Fibroblast of skin of back (primary cell): ENCODE measurements around the gene NEUROG1. TPM values are rescaled to one million over a fixed set of nuclear protein-coding genes. Genes with fewer than 3 reads are reported as not detected.

Experiments used
- DNase-seq: peaks from one replicate; pipeline ENCODE4 v3.0.0-alpha.2; 2013
- polyA plus RNA-seq, 2 experiments: library from polyadenylated mRNA; unstranded; fragments of 120-200 nt; gene quantifications; one replicate each; pipeline ENCODE4 v1.2.1, GENCODE V29; 2013; ENCODE audit not compliant: insufficient read length in 2 of 2

NEUROG1 gene, protein sequence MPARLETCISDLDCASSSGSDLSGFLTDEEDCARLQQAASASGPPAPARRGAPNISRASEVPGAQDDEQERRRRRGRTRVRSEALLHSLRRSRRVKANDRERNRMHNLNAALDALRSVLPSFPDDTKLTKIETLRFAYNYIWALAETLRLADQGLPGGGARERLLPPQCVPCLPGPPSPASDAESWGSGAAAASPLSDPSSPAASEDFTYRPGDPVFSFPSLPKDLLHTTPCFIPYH
- polyA plus RNA-seq (2013, experiment 1 of 2; ENCODE audit: insufficient read length) = not detected
- not detected for polyA plus RNA-seq (2013, experiment 2 of 2; ENCODE audit: insufficient read length)

DNA sequence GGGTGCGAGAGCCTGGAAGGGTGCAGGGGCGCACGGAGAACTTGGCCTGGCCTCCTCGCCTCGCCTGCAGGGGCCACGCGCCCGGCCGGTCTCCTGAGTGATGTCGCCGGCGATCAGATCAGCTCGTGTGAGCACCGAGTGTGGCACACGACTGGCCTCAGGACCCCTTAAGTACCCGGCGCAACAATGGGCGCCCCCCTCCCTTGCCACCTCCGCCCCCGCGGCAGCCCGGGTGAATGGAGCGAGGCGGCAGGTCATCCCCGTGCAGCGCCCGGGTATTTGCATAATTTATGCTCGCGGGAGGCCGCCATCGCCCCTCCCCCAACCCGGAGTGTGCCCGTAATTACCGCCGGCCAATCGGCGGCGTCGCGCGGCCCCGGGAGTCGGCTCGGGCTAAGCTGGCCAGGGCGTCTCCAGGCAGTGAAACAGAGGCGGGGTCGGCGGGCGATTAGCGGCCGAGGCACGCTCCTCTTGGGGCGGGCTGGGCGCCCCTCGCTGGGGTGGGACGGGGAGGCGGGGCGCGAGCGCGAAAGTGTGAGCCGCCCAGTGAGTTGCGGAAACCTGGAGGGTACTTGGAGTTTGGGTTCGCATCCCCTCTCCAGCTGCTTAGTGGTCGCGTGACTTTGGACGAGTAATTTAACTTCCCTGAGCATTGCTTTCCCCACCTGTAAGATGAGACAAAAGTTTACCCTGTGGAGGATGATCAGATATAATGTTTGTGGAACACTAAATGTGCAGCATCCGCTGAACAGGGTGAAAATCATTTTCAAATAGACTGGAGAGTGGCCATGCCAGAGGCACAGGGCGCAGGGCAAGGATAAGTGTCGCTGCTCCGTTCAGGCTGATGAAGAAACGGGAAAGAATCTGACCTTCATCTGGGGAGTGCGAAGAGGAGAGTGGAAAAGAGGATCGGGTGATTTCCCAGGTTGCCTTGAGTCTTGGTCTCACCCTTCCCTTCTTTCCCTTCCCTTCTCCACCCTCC, at the start of gene NEUROG1:
NEUROG1 (minus strand) TSS at position 145 of the 982 bp plus-strand sequence. CDS start 274 bp downstream, outside the sequence.
- DNase-seq = no peak

DNA sequence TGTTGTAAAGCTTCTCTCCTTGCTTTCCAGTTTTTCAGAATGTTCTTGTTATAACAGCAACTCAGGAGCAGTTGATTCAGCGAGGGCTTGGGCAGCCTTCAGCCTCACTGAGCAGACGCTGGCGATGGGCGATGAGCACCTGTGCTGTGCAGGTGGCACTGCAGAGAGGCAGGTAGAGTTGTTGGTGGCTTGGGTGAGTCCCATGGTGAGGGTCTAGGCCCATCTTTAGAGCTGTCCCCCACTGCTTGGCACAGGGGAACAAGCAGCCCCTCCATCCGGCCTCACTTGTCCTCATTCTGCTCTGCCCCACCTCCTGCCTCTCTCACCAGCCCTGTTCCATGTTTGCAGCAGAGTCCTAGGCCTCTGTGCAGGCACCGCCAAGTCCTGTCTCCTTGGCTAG, 49.2 kb upstream of the NEUROG1 start:
- DNase-seq = no peak

DNA sequence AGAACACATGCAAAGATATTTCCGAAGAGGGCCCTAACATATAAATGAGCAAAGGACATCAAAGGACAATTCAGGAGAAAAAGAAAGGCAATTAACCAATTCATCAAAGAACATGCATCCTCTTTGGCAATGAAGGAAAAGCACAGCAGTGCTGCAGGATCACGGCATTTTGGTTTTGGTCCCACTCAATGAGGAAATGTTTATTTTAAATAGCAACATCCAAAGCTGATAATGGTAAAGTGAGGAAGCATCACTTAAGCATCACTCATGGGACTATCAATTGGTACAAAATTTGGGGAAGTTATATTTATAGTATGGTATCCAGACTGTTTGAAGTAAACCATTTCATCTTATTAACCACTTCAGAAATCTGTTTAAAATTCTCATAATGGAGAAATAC, 48.5 kb upstream of the NEUROG1 start:
- no peak for DNase-seq

DNA sequence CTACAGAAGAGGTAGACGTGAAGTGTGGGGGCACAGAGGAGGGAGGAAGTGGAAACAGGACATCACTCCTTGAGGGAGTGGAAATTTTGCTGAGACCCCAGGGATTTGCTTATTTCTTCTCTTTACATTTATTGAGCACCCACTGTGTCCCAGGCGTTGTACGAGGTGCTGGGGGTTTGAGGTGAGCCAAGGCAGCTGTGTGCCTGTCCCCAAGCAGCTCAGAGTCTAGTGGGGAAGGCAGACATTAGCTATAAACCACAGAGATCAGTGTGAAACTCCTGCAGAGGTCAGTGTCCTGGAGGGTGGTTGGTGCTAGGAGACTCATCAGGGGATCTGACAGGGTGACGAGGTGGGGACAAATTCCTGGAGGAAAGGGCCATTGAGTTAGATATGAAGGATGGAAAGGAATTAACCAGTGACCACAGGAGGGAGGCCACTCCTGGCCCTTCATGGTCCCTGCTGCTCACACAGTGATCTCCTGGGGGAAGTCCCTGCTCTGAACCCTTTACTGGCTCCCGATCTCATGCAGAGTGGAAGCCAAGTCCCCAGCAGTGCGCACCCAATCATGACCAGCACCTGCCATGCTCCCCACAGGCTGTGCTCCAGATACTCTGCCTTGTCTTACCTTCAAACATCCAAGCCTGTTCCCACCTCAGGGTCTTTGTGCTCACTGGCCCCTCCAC, 46.5 kb upstream of the NEUROG1 start:
- DNase-seq = no peak

DNA sequence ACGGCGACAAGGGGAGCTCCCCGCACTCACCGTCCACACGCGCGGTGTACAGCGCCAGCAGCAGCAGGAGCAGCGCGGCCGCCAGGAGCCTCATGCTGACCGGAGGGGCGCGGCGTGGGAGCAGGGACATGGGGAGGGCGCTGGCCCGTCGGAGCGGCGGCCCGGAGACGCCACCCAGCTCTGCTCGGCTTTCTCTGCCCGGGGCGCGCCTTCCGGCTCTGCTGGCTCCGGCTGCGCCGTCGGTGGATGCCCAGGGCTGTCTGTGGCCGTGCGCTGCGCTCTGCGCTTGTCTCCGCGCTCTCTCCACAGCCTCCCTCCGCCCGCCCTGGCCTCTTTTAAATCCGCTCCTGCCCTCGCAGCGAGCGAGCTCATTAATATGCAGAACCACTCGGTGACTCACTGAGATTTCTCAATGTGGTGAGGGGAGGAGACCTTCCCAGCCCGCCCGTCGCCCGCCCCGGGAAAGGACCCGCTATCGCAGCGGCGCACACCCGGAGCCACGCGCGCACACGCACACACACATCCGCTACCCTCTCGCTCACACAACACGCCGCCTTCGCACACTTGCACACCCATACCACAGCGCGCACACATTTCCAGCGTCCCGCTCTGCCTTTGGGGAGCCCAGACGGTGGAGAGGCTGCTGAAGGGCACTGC, 43.0 kb upstream of the NEUROG1 start, which contains the start of gene CXCL14:
CXCL14 (minus strand) TSS at position 307 of the 657 bp plus-strand sequence; CDS start at position 94, 213 bp downstream.
- DNase-seq = peak; percentile 80

DNA sequence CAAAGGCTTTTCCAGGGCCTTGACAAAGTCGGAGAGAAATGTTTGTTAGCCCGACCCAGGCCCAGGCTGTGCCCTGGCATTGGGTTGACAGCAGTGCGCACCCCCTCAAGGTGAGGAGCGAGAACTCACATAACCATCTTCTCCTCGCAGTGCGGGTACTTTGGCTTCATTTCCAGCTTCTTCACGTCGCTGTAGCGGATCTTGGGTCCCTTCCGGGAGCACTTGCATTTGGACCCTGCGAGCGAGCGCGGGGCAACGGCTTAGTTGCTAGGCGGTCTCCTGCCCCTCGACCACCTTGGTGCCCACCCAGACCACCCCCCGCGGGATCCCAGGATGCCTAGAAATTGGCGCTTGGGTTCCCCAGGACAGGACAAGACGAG, 42.5 kb upstream of the NEUROG1 start:
- DNase-seq = no peak

DNA sequence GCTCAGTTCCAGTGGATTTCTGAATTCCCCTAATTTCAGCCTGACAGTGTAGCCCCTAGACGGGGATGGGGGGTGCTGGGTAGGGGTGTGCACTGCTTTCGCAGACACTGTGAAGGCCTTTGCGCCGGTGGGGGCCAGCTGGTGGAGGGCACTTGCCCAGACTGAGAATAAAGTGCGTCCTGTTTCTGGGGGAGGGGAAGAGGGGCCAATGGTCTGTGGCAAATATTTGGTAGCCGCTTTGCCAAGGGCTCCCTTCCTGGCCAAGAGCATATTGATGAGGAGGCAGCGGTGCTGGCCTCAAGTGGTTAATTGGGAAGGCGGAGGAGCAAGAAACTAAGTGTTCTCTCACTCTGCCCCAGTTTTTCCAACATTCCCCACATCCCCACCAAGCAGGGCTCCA, 41.7 kb upstream of the NEUROG1 start:
- no peak for DNase-seq

DNA sequence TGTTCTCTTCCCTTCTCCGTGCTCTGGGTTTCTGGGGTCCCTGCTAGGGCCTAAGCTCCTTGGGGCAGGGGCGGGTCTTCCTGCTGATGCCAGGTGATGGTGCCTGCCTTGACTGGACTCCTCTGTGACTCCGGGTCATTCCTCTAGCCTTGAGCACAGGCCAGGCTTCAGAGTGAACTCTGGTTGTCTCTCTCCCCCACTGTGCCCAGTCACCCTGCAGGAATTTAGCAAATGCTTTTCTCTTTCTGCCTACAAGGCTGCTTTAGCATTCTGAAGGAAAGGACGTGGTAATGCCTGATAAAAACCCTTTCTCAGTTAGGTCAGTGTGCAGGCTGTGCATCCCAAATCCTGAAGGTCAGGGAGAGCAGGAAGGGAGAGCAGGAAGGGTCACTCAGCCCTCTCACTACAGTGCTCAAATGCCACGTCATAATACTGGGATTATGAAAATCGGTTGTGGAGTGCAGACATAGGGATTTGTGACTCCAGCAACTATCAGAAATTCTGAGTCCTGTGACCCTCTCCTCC, 40.4 kb upstream of the NEUROG1 start:
- DNase-seq = peak; percentile 81

DNA sequence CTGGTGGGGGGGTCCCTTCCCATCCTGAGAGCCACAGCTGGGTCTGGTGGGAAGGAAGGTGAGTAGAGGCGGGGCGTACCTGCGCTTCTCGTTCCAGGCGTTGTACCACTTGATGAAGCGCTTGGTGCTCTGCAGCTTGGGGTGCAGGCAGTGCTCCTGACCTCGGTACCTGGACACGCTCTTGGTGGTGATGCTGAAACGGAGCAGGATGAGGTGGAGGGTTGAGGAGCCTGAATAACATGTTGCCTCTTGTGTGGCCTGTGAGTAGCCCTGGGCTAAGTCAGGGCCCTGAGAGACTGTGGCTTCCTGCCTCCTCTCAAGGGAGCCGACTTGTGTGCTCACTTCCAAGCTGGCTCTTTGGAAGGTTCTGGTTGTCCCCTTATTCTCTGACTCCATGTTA, 38.7 kb upstream of the NEUROG1 start:
- DNase-seq = no peak

DNA sequence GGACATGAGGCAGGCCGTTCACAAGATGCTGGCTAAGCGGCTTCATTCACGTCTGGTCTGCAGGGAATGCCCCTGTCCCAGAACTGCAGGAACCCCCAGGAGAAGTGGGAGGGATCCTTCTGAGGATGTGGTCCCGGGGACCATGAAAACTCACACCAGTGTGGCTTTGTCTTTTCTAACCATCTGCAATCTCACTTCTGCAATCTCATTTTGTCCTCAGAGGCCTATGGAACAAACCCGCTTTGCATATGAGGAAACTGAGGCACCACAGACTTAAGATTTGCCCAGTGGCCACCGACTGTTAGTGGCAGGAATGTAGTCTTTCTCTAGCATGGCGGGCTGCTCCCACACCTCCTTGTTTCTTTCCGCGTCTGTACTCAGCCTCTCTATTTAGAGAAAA, 36.1 kb upstream of the NEUROG1 start:
- DNase-seq = no peak

DNA sequence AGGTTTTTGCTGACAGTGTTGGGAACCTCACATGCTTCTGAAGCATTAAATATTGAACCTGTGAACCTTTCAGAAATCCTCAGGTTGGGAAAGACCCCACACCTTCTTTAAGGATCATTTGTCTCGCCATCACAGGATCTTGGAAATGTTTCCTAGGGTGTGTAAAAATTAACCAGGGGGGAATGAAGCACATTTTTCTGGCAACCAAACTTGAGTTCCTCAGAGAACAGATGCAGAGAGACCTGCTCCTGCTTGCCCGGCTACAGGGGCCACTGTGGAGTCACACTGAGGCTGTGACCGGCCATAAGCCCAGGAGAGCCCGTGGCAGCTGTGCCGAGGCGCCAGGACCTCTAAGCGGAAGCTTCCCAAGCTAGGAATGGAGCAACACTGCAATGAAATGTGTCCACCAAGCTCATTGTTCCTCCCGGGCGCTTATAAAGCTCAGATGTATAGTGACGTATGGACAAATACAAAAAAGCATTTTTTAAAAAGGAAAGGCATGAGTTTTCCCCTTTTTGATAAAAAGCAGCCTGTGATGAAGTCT, 35.4 kb upstream of the NEUROG1 start:
- DNase-seq = no peak

DNA sequence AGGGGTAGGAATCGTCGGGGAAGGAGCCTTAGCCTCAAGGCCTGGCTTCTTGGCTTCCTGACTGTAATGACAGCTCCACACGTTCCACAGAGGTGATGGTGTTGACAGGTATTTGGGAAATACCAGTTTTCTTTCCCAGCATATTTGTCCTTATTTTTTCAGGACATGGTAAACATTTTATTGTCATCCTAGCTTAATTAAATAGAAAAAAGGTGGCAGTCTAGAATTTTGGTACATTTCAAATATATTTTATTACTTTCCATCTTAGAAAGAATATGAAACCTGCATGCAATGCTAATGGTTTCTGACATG, 34.6 kb upstream of the NEUROG1 start:
- no peak for DNase-seq

DNA sequence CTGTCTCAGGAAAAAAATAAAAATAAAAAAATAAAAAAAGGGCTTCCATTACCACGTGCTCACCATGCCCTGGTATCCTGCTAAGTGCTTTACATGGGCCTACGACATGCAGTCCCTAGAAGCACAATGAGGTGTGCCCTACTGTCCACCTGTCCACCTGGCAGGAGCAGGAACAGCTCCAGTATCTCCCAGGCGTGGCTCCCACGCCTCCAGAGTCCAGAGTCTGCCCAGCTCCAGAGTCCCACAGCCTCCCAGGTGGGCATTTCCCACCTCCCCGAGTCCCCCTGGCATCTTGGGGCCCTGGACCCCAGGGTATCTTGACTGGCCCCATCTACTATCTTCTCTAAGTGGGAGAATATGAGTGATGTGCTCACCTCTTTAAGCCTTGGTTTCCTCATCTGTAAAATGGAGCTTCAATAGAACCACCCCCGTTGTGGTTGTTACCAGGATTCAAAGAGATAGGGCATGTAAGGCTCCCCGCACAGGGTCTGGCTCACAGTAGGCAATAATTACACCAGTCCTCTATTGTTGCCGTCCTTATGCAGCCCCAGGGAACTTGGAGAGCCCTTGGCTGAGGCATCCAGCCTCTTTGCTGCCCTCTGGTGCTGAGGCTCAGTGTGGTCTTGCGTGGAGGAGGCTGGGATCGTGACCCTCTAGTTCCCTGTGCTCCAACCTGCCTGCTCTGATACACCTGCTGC, 34.1 kb upstream of the NEUROG1 start:
- DNase-seq = peak; percentile 36

DNA sequence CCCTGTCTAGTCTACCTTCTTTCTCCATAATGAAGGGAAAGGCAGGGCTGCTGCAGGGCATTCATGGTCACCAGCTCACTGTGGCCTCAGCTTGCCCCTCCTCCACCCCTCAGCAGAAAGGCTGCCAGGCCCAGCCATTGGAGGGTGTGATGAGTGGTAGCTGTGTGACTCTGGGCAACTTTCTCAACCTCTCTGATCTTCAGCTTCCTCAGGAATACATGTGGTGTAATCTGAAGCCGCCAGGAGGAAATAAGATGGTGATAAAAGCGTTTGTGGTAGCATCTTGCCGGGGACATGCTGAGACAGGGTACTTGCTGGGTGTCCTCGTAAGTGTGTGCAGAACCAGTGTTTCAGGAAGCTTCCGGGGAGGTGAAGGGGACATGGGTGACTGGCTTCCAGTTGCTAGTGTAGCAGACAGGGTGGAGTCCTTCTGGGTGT, 33.2 kb upstream of the NEUROG1 start:
- no peak for DNase-seq

DNA sequence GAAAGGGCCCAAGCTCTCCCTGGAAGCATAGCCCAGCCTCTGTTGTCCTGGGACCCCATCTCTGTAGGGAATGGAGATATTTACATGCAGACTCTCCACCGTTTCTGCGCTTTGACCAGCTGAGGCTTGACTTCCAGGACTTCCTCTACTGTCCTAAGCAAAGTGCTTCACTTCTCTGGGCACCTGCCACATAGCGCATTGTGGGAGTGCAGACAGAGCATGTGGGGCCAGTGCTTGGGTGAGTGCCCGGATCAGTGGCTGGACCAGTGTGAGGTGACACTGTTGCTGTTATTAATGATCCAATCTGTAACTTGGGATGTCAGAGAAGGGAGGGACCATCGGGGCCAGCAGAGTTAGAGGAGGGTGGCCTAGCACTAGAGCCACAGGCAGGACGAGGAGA, 32.5 kb upstream of the NEUROG1 start:
- DNase-seq = no peak

DNA sequence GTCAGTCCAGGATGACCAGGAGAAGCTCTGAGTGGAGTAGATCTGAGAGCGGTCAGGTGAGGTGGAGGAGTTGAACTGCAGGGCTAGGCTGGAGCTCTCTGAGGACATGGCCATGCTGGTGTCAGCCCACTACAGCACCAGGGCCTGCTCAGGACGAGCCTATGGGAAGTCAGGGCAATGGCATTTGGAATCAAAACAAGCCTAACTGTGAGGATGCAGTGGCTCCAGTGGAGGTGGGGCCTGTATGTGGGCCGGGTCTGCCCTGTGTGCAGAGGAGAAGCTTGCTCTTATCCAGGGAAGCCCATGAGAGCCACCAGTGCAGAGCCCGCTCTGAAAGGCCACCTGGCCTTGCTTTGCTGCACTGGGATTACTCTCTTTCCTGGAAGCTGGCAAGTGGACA, 31.9 kb upstream of the NEUROG1 start:
- DNase-seq = peak; percentile 71

DNA sequence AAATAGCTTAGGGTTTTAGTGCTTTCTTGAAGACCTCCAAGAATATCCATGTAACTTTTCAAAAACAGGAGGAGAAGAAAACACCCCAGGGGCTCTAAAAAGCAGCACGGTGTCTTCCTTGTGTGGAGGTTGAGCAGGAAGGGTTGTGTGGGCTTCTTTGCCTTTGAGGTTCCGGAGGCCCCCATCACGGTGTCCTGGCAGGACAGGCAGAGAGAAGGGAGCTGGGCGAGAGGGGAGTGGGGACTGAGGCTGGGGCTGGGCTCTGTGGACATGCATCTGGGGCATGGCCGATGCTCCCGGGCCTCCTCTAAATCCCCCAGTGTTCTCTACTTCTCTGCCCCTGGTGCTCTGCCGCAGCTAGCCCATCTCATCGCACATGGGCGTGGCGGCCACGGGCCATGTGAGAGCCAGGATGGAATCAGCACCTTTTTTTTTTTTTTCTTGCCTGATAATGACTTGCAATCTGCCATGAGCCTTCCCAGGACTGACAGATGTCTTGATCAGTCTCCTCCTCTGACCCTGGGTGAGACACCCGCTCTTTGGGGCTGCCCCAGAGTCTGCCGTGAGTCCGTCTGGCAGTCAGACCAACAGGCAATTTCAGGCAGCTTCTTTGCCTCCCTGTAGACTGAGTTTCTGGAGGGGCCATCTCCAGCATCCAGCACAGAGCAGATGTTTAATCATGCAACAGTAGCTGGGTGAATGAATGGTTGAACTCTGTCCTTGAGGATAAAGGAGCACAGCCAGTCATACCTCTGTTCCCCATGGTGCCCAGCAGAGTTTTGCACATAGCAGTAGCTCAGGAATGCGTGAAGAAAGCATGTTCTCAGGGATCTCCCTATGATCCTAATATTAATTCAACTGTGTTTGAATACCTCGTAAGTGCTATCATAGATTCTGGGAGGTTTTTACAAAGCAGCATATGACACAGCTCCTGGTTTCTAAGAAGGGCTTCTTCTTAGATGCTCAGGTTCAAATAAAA, 30.9 kb upstream of the NEUROG1 start:
- DNase-seq = no peak

DNA sequence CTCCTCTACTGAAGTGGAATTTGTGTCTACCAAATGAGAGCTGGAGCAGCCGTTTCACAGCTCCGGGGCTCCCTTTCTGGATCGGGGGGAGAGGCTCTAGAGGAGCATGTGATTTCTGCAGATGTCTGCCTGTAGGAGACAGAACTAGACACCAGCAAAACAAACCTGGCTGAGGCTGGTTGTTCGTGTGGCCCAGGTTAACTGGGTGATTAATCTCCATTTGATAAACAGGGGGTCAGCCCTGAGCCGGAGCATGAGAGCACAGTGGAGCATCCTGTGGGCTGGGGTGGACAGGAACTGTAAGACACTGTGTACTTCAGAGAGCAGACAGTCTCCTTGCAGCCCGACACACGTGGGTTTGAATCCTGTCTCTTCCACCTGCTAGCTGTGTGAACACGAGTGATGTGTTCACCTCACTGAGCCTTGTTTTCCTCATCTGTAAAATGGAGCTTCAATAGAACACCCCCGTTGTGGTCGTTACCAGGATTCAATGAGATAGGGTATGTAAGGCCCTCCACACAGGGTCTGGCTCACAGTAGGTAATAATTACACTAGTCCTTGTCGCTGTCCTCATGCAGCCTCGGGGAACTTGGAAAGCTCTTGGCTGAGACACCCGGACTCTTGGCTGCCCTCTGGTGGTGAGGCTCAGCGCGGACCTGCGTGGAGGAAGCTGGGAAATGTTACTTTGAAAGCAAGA, 30.1 kb upstream of the NEUROG1 start:
- DNase-seq = peak; percentile 46

DNA sequence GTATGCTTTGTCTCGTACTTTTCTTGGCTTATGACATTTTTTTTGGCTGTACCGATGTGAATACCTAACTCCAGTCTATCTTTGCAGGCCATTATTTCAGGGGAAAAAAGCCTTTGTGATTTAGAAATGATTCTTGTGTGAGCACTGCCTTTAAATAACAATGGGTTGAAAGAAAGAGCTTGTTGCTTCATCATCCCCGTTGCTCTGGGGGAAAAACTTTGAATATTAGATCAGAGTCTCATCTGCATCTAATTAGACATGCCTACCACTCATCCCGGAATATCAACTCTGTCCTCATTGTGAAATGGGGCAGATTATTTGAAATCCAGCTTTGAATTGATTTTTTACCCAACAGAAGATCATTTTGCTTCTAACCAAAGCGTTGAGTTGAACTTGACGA, 29.5 kb upstream of the NEUROG1 start:
- no peak for DNase-seq
